ENCODE results near the gene RTP5.

The RTP5 gene

DNA sequence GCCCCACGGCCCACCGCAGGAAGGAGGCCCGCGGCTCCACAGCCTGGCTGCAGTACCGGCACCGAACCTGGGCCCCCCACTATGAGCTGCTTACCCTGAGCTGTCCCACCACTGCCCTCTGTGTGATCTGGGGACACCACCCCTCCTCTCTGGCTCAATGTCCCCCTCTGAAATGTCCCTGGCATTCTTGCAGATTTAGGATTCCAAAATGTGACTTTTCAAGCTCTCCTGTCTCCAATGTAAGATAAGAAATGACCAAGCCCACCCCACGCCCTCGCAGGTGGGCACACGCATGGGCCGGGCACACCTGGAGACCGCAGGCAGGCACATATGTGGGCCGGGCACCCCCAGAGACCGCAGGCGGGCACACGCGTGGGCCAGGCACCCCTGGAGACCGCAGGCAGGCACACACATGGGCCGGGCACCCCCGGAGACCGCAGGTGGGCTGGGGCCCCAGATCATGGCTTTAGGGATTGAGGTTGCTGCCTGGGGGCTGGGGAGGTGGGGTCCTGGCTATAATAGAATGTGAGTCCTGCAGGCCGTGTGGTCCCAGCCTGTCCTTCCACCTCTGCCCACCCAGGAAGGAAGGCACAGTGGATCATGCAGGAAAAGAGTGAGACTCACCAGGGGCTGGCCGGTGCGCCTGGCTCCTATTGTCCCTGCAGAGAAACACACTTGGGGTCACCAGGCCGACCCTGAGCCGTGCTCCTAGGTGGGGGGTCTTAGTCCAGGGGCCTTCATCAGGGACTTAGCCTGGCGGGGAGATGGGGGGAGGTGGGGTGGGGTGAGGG is 18.0 kb upstream of the RTP5 start:
- no peak for TF ChIP-seq CTCF (IDR thresholded peaks at IDR 0.05; ENCODE audit: borderline replicate concordance, extremely low read depth, low read length, poor library complexity, severe bottlenecking)
- TF ChIP-seq EZH2 (IDR thresholded peaks at IDR 0.05; ENCODE audit: borderline replicate concordance, low read depth, low read length, severe bottlenecking): no peak
- Histone ChIP-seq H3K4me2 (ENCODE audit: insufficient read depth, low read length) (no peak overlapping the region), H3K36me3 (ENCODE audit: insufficient read depth, low read length) (no peaks in the 10 kb centered on the region), H3K4me3 (ENCODE audit: low read depth in 1 of 2, low read length in 2 of 2) (no peak overlapping the region), H4K20me1 (ENCODE audit: insufficient read depth, low read length) (no peaks in the 10 kb centered on the region), H3K9ac (ENCODE audit: low read depth, low read length) (no peak overlapping the region), H3K27ac (ENCODE audit: low read length) (no peak overlapping the region), H2AFZ (ENCODE audit: low read depth, low read length) (no peak overlapping the region), H3K4me1 (ENCODE audit: insufficient read depth, low read length) (no peaks in the 10 kb centered on the region), H3K9me3 (ENCODE audit: insufficient read depth, low read length, severe bottlenecking) (no peaks in the 10 kb centered on the region), H3K79me2 (ENCODE audit: insufficient read depth, low read length) (no peaks in the 10 kb centered on the region), H3K27me3 (ENCODE audit: insufficient read depth, low read length, poor library complexity) (no peaks in the 10 kb centered on the region)
- ATAC-seq (ENCODE audit: insufficient read depth, low read depth) (no peak), DNase-seq (no peak)

GRCh38 chr2:241852116-241852980 is 17.2 kb upstream of the RTP5 start:
- Histone ChIP-seq H3K4me3 (ENCODE audit: low read depth in 1 of 2, low read length in 2 of 2) (no peak overlapping the region), H3K27me3 (ENCODE audit: insufficient read depth, low read length, poor library complexity) (no peaks in the 10 kb centered on the region), H3K27ac (ENCODE audit: low read length) (no peak overlapping the region), H3K36me3 (ENCODE audit: insufficient read depth, low read length) (no peaks in the 10 kb centered on the region), H3K9ac (ENCODE audit: low read depth, low read length) (no peak overlapping the region), H4K20me1 (ENCODE audit: insufficient read depth, low read length) (0 out of 2 replicates have a peak, but pooled peaks cover 2% of the 10 kb centered on the region), H2AFZ (ENCODE audit: low read depth, low read length) (no peak overlapping the region), H3K9me3 (ENCODE audit: insufficient read depth, low read length, severe bottlenecking) (no peaks in the 10 kb centered on the region), H3K4me1 (ENCODE audit: insufficient read depth, low read length) (no peaks in the 10 kb centered on the region), H3K4me2 (ENCODE audit: insufficient read depth, low read length) (no peak overlapping the region), H3K79me2 (ENCODE audit: insufficient read depth, low read length) (no peaks in the 10 kb centered on the region)
- ATAC-seq (ENCODE audit: insufficient read depth, low read depth): no peak
- TF ChIP-seq EZH2 (IDR thresholded peaks at IDR 0.05; ENCODE audit: borderline replicate concordance, low read depth, low read length, severe bottlenecking): no peak
- TF ChIP-seq CTCF (IDR thresholded peaks at IDR 0.05; ENCODE audit: borderline replicate concordance, extremely low read depth, low read length, poor library complexity, severe bottlenecking): no peak
- DNase-seq: no peak

- TF ChIP-seq EZH2 (IDR thresholded peaks at IDR 0.05; ENCODE audit: borderline replicate concordance, low read depth, low read length, severe bottlenecking): no peak
- no peak for TF ChIP-seq CTCF (IDR thresholded peaks at IDR 0.05; ENCODE audit: borderline replicate concordance, extremely low read depth, low read length, poor library complexity, severe bottlenecking)
- Histone ChIP-seq H2AFZ (ENCODE audit: low read depth, low read length) (no peak overlapping the region), H3K4me1 (ENCODE audit: insufficient read depth, low read length) (no peaks in the 10 kb centered on the region), H3K79me2 (ENCODE audit: insufficient read depth, low read length) (no peaks in the 10 kb centered on the region), H3K9ac (ENCODE audit: low read depth, low read length) (no peak overlapping the region), H3K4me2 (ENCODE audit: insufficient read depth, low read length) (no peak overlapping the region), H3K4me3 (ENCODE audit: low read depth in 1 of 2, low read length in 2 of 2) (no peak overlapping the region), H3K36me3 (ENCODE audit: insufficient read depth, low read length) (no peaks in the 10 kb centered on the region), H3K27me3 (ENCODE audit: insufficient read depth, low read length, poor library complexity) (no peaks in the 10 kb centered on the region), H3K27ac (ENCODE audit: low read length) (no peak overlapping the region), H3K9me3 (ENCODE audit: insufficient read depth, low read length, severe bottlenecking) (no peaks in the 10 kb centered on the region), H4K20me1 (ENCODE audit: insufficient read depth, low read length) (0 out of 2 replicates have a peak, but pooled peaks cover 2% of the 10 kb centered on the region)
- ATAC-seq (ENCODE audit: insufficient read depth, low read depth): no peak
- DNase-seq: no peak
Measured at GRCh38 chr2:241852981-241853631, 16.4 kb upstream of the RTP5 start.
